Measurements from ENCODE around the gene MYL6. TPM values are rescaled to one million over a fixed set of nuclear protein-coding genes. Genes with fewer than 3 reads are reported as not detected.

MYL6 gene
- total and polyA plus RNA-seq, 9 of the 15 experiments (the other 6 are each of a cell fraction or from before 2014, with no cell fraction given): 557 to 1,664 (median 958) TPM

- no peak for TF ChIP-seq SNRNP70 (optimal IDR thresholded peaks at IDR 0.05; ENCODE audit: low read depth, low read length)
- TF ChIP-seq DLX4 (CRISPR knock-in tag; IDR thresholded peaks at IDR 0.05): no peak
- TF ChIP-seq ZNF395 (CRISPR knock-in tag; IDR thresholded peaks at IDR 0.05): no peak
- TF ChIP-seq RBM14 (IDR thresholded peaks at IDR 0.05; ENCODE audit: borderline replicate concordance, insufficient read depth, low read depth, low read length): no peak
- no peak for TF ChIP-seq SREBF2 (CRISPR knock-in tag; IDR thresholded peaks at IDR 0.05)
- no peak for TF ChIP-seq THRA (IDR thresholded peaks at IDR 0.05)
- no peak for TF ChIP-seq ZNF280A (IDR thresholded peaks at IDR 0.05; ENCODE audit: low read depth, partially characterized antibody)
- TF ChIP-seq SMARCB1 (IDR thresholded peaks at IDR 0.05; ENCODE audit: insufficient read length, low read depth): no peak
- TF ChIP-seq POLR3A (IDR thresholded peaks at IDR 0.05; ENCODE audit: borderline replicate concordance, extremely low read depth, insufficient read depth, insufficient read length): no peak
- no peak for TF ChIP-seq RBM39 (optimal IDR thresholded peaks at IDR 0.05; ENCODE audit: low read depth, low read length)
- no peak for TF ChIP-seq HINFP (tag; conservative IDR thresholded peaks at IDR 0.05; ENCODE audit: low read depth)
- TF ChIP-seq ZNF140 (CRISPR knock-in tag; IDR thresholded peaks at IDR 0.05): no peak
- no peak for TF ChIP-seq ZNF217 (CRISPR knock-in tag; IDR thresholded peaks at IDR 0.05)
Measured at GRCh38 chr12:56129206-56129941, 28.8 kb upstream of the MYL6 start (continued).

Measured in K562 (cell line).